Trophoblast cell (in vitro differentiated cells and primary cell): ENCODE results near the gene PRXL2A.

ENCODE experiments used
- DNase-seq, 2 donors: peaks; one replicate each; pipeline ENCODE4 v3.0.0-alpha.2; 2016
- H2AFZ ChIP-seq: 2 replicates; pipeline ENCODE4 v1.6.1; 2013; ENCODE audit warnings: low read length, moderate library complexity, mild to moderate bottlenecking; ENCODE audit not compliant: insufficient read depth, poor library complexity
- H2AK5ac ChIP-seq: 2 replicates; pipeline ENCODE4 v1.6.1; 2013; ENCODE audit warnings: mild to moderate bottlenecking, low read length
- H2BK120ac ChIP-seq: 2 replicates; pipeline ENCODE4 v1.6.1; 2013; ENCODE audit warnings: low read length, mild to moderate bottlenecking, moderate library complexity; ENCODE audit not compliant: insufficient read depth, poor library complexity
- H2BK12ac ChIP-seq: 2 replicates; pipeline ENCODE4 v1.6.1; 2013; ENCODE audit warnings: mild to moderate bottlenecking, low read length, moderate library complexity
- H2BK5ac ChIP-seq: 2 replicates; pipeline ENCODE4 v1.6.1; 2013; ENCODE audit warnings: low read length, low read depth, moderate library complexity, mild to moderate bottlenecking; ENCODE audit not compliant: poor library complexity
- H3K14ac ChIP-seq: 2 replicates; pipeline ENCODE4 v1.6.1; 2013; ENCODE audit warnings: mild to moderate bottlenecking, low read length
- H3K18ac ChIP-seq: 2 replicates; pipeline ENCODE4 v1.6.1; 2013; ENCODE audit warnings: mild to moderate bottlenecking, low read length
- H3K23ac ChIP-seq: 2 replicates; pipeline ENCODE4 v1.6.1; 2013; ENCODE audit warnings: low read length
- H3K27ac ChIP-seq: 2 replicates; pipeline ENCODE4 v1.5.1; 2013; ENCODE audit warnings: low read depth, mild to moderate bottlenecking, inconsistent platforms, low read length, moderate library complexity
- H3K27me3 ChIP-seq: 2 replicates; pipeline ENCODE4 v1.6.1; 2013; ENCODE audit warnings: inconsistent platforms, mild to moderate bottlenecking, low read length, moderate library complexity; ENCODE audit not compliant: insufficient read depth
- H3K36me3 ChIP-seq, 2 experiments: 1 replicate in 1 of 2; 2 replicates in 1 of 2; pipeline ENCODE4 v1.6.1; 2013; ENCODE audit warnings: low read length in 2 of 2, mild to moderate bottlenecking in 2 of 2, moderate library complexity in 1 of 2; ENCODE audit not compliant: insufficient read depth in 2 of 2, control insufficient read depth in 1 of 2
- H3K4ac ChIP-seq: 2 replicates; pipeline ENCODE4 v1.6.1; 2013; ENCODE audit warnings: low read depth, mild to moderate bottlenecking, low read length, moderate library complexity
- H3K4me1 ChIP-seq, 2 experiments: 1 replicate in 1 of 2; 2 replicates in 1 of 2; pipeline ENCODE4 v1.6.1; 2013; ENCODE audit warnings: low read length in 2 of 2, mild to moderate bottlenecking in 2 of 2, moderate library complexity in 1 of 2; ENCODE audit not compliant: insufficient read depth in 2 of 2, control insufficient read depth in 1 of 2
- H3K4me2 ChIP-seq: 2 replicates; pipeline ENCODE4 v1.6.1; 2013; ENCODE audit warnings: inconsistent platforms, mild to moderate bottlenecking, low read length, moderate library complexity
- H3K4me3 ChIP-seq: 2 replicates; pipeline ENCODE4 v1.5.1; 2013; ENCODE audit warnings: mild to moderate bottlenecking, low read depth, low read length, inconsistent platforms
- H3K79me1 ChIP-seq: one replicate; pipeline ENCODE4 v1.6.1; 2013; ENCODE audit warnings: low read length
- H3K79me2 ChIP-seq: 2 replicates; pipeline ENCODE4 v1.6.1; 2013; ENCODE audit warnings: low read length, mild to moderate bottlenecking; ENCODE audit not compliant: control insufficient read depth, insufficient read depth, poor library complexity
- H3K9ac ChIP-seq: 2 replicates; pipeline ENCODE4 v1.6.1; 2013; ENCODE audit warnings: mild to moderate bottlenecking, low read length
- H3K9me3 ChIP-seq: 2 replicates; pipeline ENCODE4 v1.6.1; 2013; ENCODE audit warnings: low read depth, mild to moderate bottlenecking, control low read depth, inconsistent platforms, low read length; ENCODE audit not compliant: insufficient read depth
- H4K12ac ChIP-seq: 2 replicates; pipeline ENCODE4 v1.6.1; 2013; ENCODE audit warnings: low read depth, mild to moderate bottlenecking, low read length, moderate library complexity
- H4K8ac ChIP-seq: 2 replicates; pipeline ENCODE4 v1.6.1; 2013; ENCODE audit warnings: low read depth, mild to moderate bottlenecking, low read length, moderate library complexity
- H4K91ac ChIP-seq: one replicate; pipeline ENCODE4 v1.6.1; 2013; ENCODE audit warnings: low read depth, mild to moderate bottlenecking, low read length, moderate library complexity
- WGBS: extraction: QIAGEN DNeasy Blood & Tissue Kit; methylation state at CpG from one replicate; pipeline ENCODE4 v1.1.7; 2013; ENCODE audit warnings: missing lambda C conversion rate; ENCODE audit not compliant: insufficient read length, insufficient coverage; ENCODE audit errors: extremely low coverage; 5-methylcytosine and 5-hydroxymethylcytosine counted together

The PRXL2A gene

GRCh38 chr10:80443531-80443974 is 35.2 kb downstream of the PRXL2A start:
- peak overlapping the region; percentile 63 for H4K91ac ChIP-seq
- H3K27ac ChIP-seq = peak overlapping the region; percentile 71
- no peak overlapping the region for H3K4ac ChIP-seq
- H3K23ac ChIP-seq = no peak overlapping the region
- H3K4me1 ChIP-seq = peaks cover 20 to 29% of the 10 kb centered on the region in 2 experiments
- H3K18ac ChIP-seq = peak overlapping the region; percentile 62
- H3K9me3 ChIP-seq = no peaks in the 10 kb centered on the region
- H2BK12ac ChIP-seq = peak overlapping the region; percentile 89
- no CpG with 5 or more reads among the region's 6 CpGs for WGBS
- H3K4me3 ChIP-seq = no peak overlapping the region
- H4K8ac ChIP-seq = peak overlapping the region; percentile 35
- no peak overlapping the region for H2AFZ ChIP-seq
- H3K36me3 ChIP-seq = no peaks in the 10 kb centered on the region
- no peak overlapping the region for H3K4me2 ChIP-seq
- DNase-seq = peak; percentile 79 to 80
- H3K79me1 ChIP-seq = peaks cover 10% of the 10 kb centered on the region
- no peak overlapping the region for H2BK5ac ChIP-seq
- H3K14ac ChIP-seq = peak overlapping the region; percentile 45
- H3K27me3 ChIP-seq = no peaks in the 10 kb centered on the region
- no peaks in the 10 kb centered on the region for H3K79me2 ChIP-seq
- H2BK120ac ChIP-seq = peak overlapping the region; percentile 69
- no peak overlapping the region for H4K12ac ChIP-seq
- H2AK5ac ChIP-seq = peak overlapping the region; percentile 42
- H3K9ac ChIP-seq = no peak overlapping the region

- no peak overlapping the region for H3K27ac ChIP-seq
- no peak overlapping the region for H4K8ac ChIP-seq
- no peak overlapping the region for H3K18ac ChIP-seq
- no peaks in the 10 kb centered on the region for H3K79me2 ChIP-seq
- H2AFZ ChIP-seq = no peak overlapping the region
- H3K79me1 ChIP-seq = peaks cover 10% of the 10 kb centered on the region
- no peak overlapping the region for H3K4ac ChIP-seq
- no peak overlapping the region for H3K23ac ChIP-seq
- peak overlapping the region; percentile 10 for H4K91ac ChIP-seq
- H3K9ac ChIP-seq = no peak overlapping the region
- no peak overlapping the region for H3K14ac ChIP-seq
- H2BK5ac ChIP-seq = peak overlapping the region; percentile 23
- H3K4me2 ChIP-seq = no peak overlapping the region
- WGBS = no CpG with 5 or more reads among the region's 2 CpGs
- H2BK12ac ChIP-seq = peak overlapping the region; percentile 47
- H3K27me3 ChIP-seq = no peaks in the 10 kb centered on the region
- H4K12ac ChIP-seq = no peak overlapping the region
- no peak for DNase-seq
- H2BK120ac ChIP-seq = no peak overlapping the region
- peaks cover 20 to 26% of the 10 kb centered on the region in 2 experiments for H3K4me1 ChIP-seq
- no peaks in the 10 kb centered on the region for H3K36me3 ChIP-seq
- H2AK5ac ChIP-seq = peak overlapping the region; percentile 28
- H3K9me3 ChIP-seq = no peaks in the 10 kb centered on the region
- H3K4me3 ChIP-seq = no peak overlapping the region
These were observed 35.8 kb downstream of the PRXL2A start for GRCh38 chr10:80444124-80444523.

GRCh38 chr10:80444646-80445319 is 36.4 kb downstream of the PRXL2A start:
- Histone ChIP-seq H3K9me3 (no peaks in the 10 kb centered on the region), H3K27ac (no peak overlapping the region), H3K4ac (no peak overlapping the region), H2BK5ac (no peak overlapping the region), H3K14ac (peak overlapping the region; percentile 8), H3K23ac (no peak overlapping the region), H3K36me3 (no peaks in the 10 kb centered on the region), H3K9ac (no peak overlapping the region), H3K4me3 (no peak overlapping the region), H3K18ac (no peak overlapping the region), H4K8ac (no peak overlapping the region), H4K91ac (peak overlapping the region; percentile 10), H3K27me3 (no peaks in the 10 kb centered on the region), H3K4me1 (peaks cover 22 to 24% of the 10 kb centered on the region in 2 experiments), H3K79me1 (peaks cover 10% of the 10 kb centered on the region), H2AK5ac (no peak overlapping the region), H3K4me2 (no peak overlapping the region), H2AFZ (no peak overlapping the region), H2BK120ac (no peak overlapping the region), H4K12ac (no peak overlapping the region), H3K79me2 (no peaks in the 10 kb centered on the region), H2BK12ac (peak overlapping the region; percentile 5)
- peak; percentile 56 to 83 for DNase-seq
- WGBS = no CpG with 5 or more reads among the region's 11 CpGs

GRCh38 chr10:80447436-80448190 is 39.3 kb downstream of the PRXL2A start:
- no peak overlapping the region for H4K8ac ChIP-seq
- H3K4me2 ChIP-seq = no peak overlapping the region
- H3K79me2 ChIP-seq = no peaks in the 10 kb centered on the region
- no peak overlapping the region for H3K14ac ChIP-seq
- no peak overlapping the region for H3K18ac ChIP-seq
- no peak overlapping the region for H3K9ac ChIP-seq
- WGBS = 100% methylated on average over 1 of the region's 7 CpGs
- H2AFZ ChIP-seq = no peak overlapping the region
- no peak overlapping the region for H4K12ac ChIP-seq
- peaks cover 15 to 16% of the 10 kb centered on the region in 2 experiments for H3K4me1 ChIP-seq
- no peak for DNase-seq
- no peak overlapping the region for H3K27ac ChIP-seq
- H3K79me1 ChIP-seq = peaks cover 6% of the 10 kb centered on the region
- H2AK5ac ChIP-seq = no peak overlapping the region
- no peaks in the 10 kb centered on the region for H3K36me3 ChIP-seq
- no peak overlapping the region for H2BK5ac ChIP-seq
- no peak overlapping the region for H3K23ac ChIP-seq
- no peaks in the 10 kb centered on the region for H3K27me3 ChIP-seq
- H2BK12ac ChIP-seq = peak overlapping the region; percentile 44
- H3K4ac ChIP-seq = no peak overlapping the region
- no peak overlapping the region for H4K91ac ChIP-seq
- H3K4me3 ChIP-seq = no peak overlapping the region
- peaks cover 1% of the 10 kb centered on the region for H3K9me3 ChIP-seq
- H2BK120ac ChIP-seq = no peak overlapping the region
